Measurements from ENCODE around the gene NIN. TPM values are rescaled to one million over a fixed set of nuclear protein-coding genes. Genes with fewer than 3 reads are reported as not detected.
"Not testable (repeated sequence)": the region's sequence is repeated elsewhere in the genome, so short reads cannot be mapped to it uniquely, and the experiment has no call there.

Gene NIN
- total RNA-seq, 1 experiment from 2014 or later = 40.0 TPM

- DNase-seq (ENCODE audit: low read depth) = no peak
Observed at GRCh38 chr14:50717811-50718210, 113.2 kb downstream of the NIN start.

GRCh38 chr14:50714450-50715073 is 116.4 kb downstream of the NIN start:
- DNase-seq (ENCODE audit: low read depth) = peak; percentile 52

GRCh38 chr14:50711043-50711442 is 119.9 kb downstream of the NIN start:
- DNase-seq (ENCODE audit: low read depth) = no peak

- no peak for DNase-seq (ENCODE audit: low read depth)
Observed at GRCh38 chr14:50705026-50705593, 125.9 kb downstream of the NIN start.

- no peak for DNase-seq (ENCODE audit: low read depth)
Observed at GRCh38 chr14:50704454-50705010, 126.4 kb downstream of the NIN start.

GRCh38 chr14:50697659-50698290 is 133.2 kb downstream of the NIN start:
- no peak for DNase-seq (ENCODE audit: low read depth)

- DNase-seq (ENCODE audit: low read depth) = not testable (repeated sequence)
Observed at GRCh38 chr14:50694260-50694659, 136.7 kb downstream of the NIN start.

- no peak for DNase-seq (ENCODE audit: low read depth)
Observed at GRCh38 chr14:50688875-50689274, 142.1 kb downstream of the NIN start.

GRCh38 chr14:50679674-50680073 is 151.3 kb downstream of the NIN start:
- no peak for DNase-seq (ENCODE audit: low read depth)

- no peak for DNase-seq (ENCODE audit: low read depth)
Observed at GRCh38 chr14:50678163-50678562, 152.8 kb downstream of the NIN start.

- peak; percentile 76 for DNase-seq (ENCODE audit: low read depth)
Observed at GRCh38 chr14:50677527-50678063, 153.4 kb downstream of the NIN start.

GRCh38 chr14:50676814-50677516 is 154.0 kb downstream of the NIN start:
- no peak for DNase-seq (ENCODE audit: low read depth)

- DNase-seq (ENCODE audit: low read depth) = peak; percentile 51
Observed at GRCh38 chr14:50675597-50675996, 155.4 kb downstream of the NIN start.

- no peak for DNase-seq (ENCODE audit: low read depth)
Observed at GRCh38 chr14:50670866-50671256, 160.1 kb downstream of the NIN start.

GRCh38 chr14:50670196-50670865 is 160.6 kb downstream of the NIN start:
- no peak for DNase-seq (ENCODE audit: low read depth)

Other genes starting within 250 kb of the NIN start
- gene SAV1, start 162.9 kb downstream of the NIN start, total RNA-seq (2014; rRNA removed) = 31.7 and 43.5 TPM in 2 replicates
- not detected in 2 replicates for gene ABHD12B, start 40.9 kb upstream of the NIN start, total RNA-seq (2014; rRNA removed)
- 95.4 and 101 TPM in 2 replicates for gene PYGL, start 113.3 kb upstream of the NIN start, total RNA-seq (2014; rRNA removed)

All from LHCN-M2 (cell line).